K562 (cell line): ENCODE data around the gene QSOX2. TPM values are rescaled to one million over a fixed set of nuclear protein-coding genes. Genes with fewer than 3 reads are reported as not detected.

Source experiments
- CREBBP ChIP-seq: IDR thresholded peaks from one replicate; pipeline ENCODE4 v1.6.1; 2012; ENCODE audit warnings: low read depth, mild to moderate bottlenecking, control low read depth, inconsistent platforms, low read length
- EP400 ChIP-seq: fragments of 450-650 bp; IDR thresholded peaks from 2 replicates; pipeline ENCODE4 v1.6.1; 2017; ENCODE audit warnings: antibody characterized with exemption, mild to moderate bottlenecking, moderate library complexity
- KAT7 ChIP-seq: sonication (generic); formaldehyde crosslinking; IDR thresholded peaks from 2 replicates; pipeline ENCODE4 v1.8.0; 2022; ENCODE audit warnings: missing genetic modification reagents, mild to moderate bottlenecking, borderline replicate concordance
- SNRNP70 ChIP-seq: fragments of 200-400 bp; formaldehyde crosslinking; optimal IDR thresholded peaks from 2 replicates; pipeline ENCODE3; 2017; ENCODE audit warnings: low read depth, low read length
- TAF9B ChIP-seq: fragments of 450-650 bp; IDR thresholded peaks from 2 replicates; pipeline ENCODE4 v1.6.1; 2018; ENCODE audit warnings: mild to moderate bottlenecking; ENCODE audit not compliant: partially characterized antibody
- polyA plus RNA-seq, 8 experiments: library from polyadenylated mRNA; depleted of rRNA in 4 of 8; stranded (reverse) in 5 of 8; unstranded in 3 of 8; fragments of >200 nt; fragmentation: Nextera tagmentation in 2 of 8; fragmentation: Illumina TruSeq in 1 of 8; extraction: Ambion mirVana in 2 of 8; extraction: Trizol in 1 of 8; gene quantifications; 2 replicates each; pipeline versions ENCODE4 v1.2.1 to v1.2.3, GENCODE V29; 2011 to 2014; ENCODE audit warnings: inconsistent platforms in 1 of 8, missing spikeins in 1 of 8
- total RNA-seq, 7 experiments: library from RNA; depleted of rRNA in 6 of 7; stranded (reverse); fragments of >200 nt in 6 of 7; fragmentation: Illumina TruSeq in 2 of 7; extraction: Trizol in 2 of 7; gene quantifications; 2 replicates each; pipeline versions ENCODE4 v1.2.1 to v1.2.3, GENCODE V29; 2011 to 2021; ENCODE audit warnings: low replicate concordance in 1 of 7
- TF ChIP-seq, protein P1 (sequence below): fragments of 450-650 bp; formaldehyde crosslinking; IDR thresholded peaks from 2 replicates; pipeline ENCODE4 v1.4.0; 2020; ENCODE audit warnings: mild to moderate bottlenecking, moderate library complexity
- TF ChIP-seq, protein P2 (sequence below), 2 experiments: fragments of 150-350 bp in 1 of 2; IDR thresholded peaks; 2 replicates each; pipeline ENCODE4 v1.6.1; 2012 to 2016; ENCODE audit warnings: low read depth in 2 of 2, low read length in 2 of 2, mild to moderate bottlenecking in 1 of 2, moderate library complexity in 1 of 2
- TF ChIP-seq, protein P3 (sequence below): fragments of 250-450 bp; sonication (Bioruptor Pico); IDR thresholded peaks from 2 replicates; pipeline ENCODE4 v1.5.0; 2020; ENCODE audit warnings: mild to moderate bottlenecking

The QSOX2 gene
- total and polyA plus RNA-seq, 9 of the 15 experiments (the other 6 are each of a cell fraction or from before 2014, with no cell fraction given), result 0.51 to 23.7 (median 12.7) TPM

DNA sequence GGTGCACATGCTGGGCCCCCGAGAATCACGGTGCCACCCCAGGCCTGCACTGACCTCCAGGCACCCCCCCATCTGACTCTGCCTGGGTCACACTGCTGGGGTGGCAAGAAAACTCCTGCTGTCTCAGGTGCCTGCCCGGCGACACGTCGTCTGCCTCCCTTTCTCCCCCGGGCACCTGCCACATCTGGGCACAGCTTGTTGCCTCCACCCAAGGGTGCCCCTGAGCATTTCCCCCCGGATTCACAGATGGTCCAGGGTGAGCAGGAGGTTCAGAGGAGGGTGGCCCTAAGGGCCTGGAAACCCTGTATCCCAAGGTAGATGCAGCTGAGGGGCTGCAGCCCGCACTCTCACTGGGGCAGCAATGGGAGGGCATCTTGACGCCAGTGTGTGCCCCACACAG is 14.9 kb upstream of the QSOX2 start (continued):
- TF ChIP-seq, protein P1, sequence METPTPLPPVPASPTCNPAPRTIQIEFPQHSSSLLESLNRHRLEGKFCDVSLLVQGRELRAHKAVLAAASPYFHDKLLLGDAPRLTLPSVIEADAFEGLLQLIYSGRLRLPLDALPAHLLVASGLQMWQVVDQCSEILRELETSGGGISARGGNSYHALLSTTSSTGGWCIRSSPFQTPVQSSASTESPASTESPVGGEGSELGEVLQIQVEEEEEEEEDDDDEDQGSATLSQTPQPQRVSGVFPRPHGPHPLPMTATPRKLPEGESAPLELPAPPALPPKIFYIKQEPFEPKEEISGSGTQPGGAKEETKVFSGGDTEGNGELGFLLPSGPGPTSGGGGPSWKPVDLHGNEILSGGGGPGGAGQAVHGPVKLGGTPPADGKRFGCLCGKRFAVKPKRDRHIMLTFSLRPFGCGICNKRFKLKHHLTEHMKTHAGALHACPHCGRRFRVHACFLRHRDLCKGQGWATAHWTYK (CRISPR knock-in tag), result no peak
- TF ChIP-seq KAT7 (CRISPR knock-in tag) (no peak), TAF9B (no peak), SNRNP70 (no peak), CREBBP (no peak), EP400 (no peak)
- TF ChIP-seq, protein P2, sequence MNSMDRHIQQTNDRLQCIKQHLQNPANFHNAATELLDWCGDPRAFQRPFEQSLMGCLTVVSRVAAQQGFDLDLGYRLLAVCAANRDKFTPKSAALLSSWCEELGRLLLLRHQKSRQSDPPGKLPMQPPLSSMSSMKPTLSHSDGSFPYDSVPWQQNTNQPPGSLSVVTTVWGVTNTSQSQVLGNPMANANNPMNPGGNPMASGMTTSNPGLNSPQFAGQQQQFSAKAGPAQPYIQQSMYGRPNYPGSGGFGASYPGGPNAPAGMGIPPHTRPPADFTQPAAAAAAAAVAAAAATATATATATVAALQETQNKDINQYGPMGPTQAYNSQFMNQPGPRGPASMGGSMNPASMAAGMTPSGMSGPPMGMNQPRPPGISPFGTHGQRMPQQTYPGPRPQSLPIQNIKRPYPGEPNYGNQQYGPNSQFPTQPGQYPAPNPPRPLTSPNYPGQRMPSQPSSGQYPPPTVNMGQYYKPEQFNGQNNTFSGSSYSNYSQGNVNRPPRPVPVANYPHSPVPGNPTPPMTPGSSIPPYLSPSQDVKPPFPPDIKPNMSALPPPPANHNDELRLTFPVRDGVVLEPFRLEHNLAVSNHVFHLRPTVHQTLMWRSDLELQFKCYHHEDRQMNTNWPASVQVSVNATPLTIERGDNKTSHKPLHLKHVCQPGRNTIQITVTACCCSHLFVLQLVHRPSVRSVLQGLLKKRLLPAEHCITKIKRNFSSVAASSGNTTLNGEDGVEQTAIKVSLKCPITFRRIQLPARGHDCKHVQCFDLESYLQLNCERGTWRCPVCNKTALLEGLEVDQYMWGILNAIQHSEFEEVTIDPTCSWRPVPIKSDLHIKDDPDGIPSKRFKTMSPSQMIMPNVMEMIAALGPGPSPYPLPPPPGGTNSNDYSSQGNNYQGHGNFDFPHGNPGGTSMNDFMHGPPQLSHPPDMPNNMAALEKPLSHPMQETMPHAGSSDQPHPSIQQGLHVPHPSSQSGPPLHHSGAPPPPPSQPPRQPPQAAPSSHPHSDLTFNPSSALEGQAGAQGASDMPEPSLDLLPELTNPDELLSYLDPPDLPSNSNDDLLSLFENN (IDR thresholded peaks at IDR 0.05; ENCODE audit: low read depth in 2 of 2, low read length in 2 of 2), result no peak
- TF ChIP-seq, protein P3, sequence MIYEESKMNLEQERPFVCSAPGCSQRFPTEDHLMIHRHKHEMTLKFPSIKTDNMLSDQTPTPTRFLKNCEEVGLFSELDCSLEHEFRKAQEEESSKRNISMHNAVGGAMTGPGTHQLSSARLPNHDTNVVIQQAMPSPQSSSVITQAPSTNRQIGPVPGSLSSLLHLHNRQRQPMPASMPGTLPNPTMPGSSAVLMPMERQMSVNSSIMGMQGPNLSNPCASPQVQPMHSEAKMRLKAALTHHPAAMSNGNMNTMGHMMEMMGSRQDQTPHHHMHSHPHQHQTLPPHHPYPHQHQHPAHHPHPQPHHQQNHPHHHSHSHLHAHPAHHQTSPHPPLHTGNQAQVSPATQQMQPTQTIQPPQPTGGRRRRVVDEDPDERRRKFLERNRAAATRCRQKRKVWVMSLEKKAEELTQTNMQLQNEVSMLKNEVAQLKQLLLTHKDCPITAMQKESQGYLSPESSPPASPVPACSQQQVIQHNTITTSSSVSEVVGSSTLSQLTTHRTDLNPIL (CRISPR knock-in tag), result no peak
